GM12865 (cell line): ENCODE results near the gene NTNG2.

Experiments used
- DNase-seq: peaks from one replicate; pipeline ENCODE4 v3.0.0; 2010; ENCODE audit warnings: low read depth
- H3K4me3 ChIP-seq: 2 replicates; pipeline ENCODE4 v1.5.1; 2011; ENCODE audit warnings: mild to moderate bottlenecking, low read depth, low read length, control low read depth
- TF ChIP-seq, protein P1 (sequence below): IDR thresholded peaks from 2 replicates; pipeline ENCODE4 v1.5.1; 2011; ENCODE audit warnings: low read length, control low read depth, low read depth, inconsistent platforms; ENCODE audit not compliant: insufficient read depth; ENCODE audit errors: missing control alignments

NTNG2 gene

GRCh38 chr9:132288966-132289365 lies 127.1 kb downstream of the NTNG2 start:
- H3K4me3 ChIP-seq: no peak overlapping the region
- DNase-seq: no peak
- TF ChIP-seq, protein P1, sequence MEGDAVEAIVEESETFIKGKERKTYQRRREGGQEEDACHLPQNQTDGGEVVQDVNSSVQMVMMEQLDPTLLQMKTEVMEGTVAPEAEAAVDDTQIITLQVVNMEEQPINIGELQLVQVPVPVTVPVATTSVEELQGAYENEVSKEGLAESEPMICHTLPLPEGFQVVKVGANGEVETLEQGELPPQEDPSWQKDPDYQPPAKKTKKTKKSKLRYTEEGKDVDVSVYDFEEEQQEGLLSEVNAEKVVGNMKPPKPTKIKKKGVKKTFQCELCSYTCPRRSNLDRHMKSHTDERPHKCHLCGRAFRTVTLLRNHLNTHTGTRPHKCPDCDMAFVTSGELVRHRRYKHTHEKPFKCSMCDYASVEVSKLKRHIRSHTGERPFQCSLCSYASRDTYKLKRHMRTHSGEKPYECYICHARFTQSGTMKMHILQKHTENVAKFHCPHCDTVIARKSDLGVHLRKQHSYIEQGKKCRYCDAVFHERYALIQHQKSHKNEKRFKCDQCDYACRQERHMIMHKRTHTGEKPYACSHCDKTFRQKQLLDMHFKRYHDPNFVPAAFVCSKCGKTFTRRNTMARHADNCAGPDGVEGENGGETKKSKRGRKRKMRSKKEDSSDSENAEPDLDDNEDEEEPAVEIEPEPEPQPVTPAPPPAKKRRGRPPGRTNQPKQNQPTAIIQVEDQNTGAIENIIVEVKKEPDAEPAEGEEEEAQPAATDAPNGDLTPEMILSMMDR: no peak

GRCh38 chr9:132293145-132293721 lies 131.4 kb downstream of the NTNG2 start:
- no peak overlapping the region for H3K4me3 ChIP-seq
- TF ChIP-seq, protein P1: no peak
- no peak for DNase-seq
